NCI-H774 (cell line): ENCODE measurements around the gene PRKG1.

Experiments used
- DNase-seq: peaks from one replicate; lab custom pipeline; 2025; lab: John Stamatoyannopoulos, UW

Gene PRKG1

GRCh38 chr10:51932530-51932929, 858.2 kb downstream of the PRKG1 start:
- no peak for DNase-seq

GRCh38 chr10:51934373-51934772, 860.1 kb downstream of the PRKG1 start:
- DNase-seq: no peak

- no peak for DNase-seq
Measured at GRCh38 chr10:51935341-51935740, 861.1 kb downstream of the PRKG1 start.

- no peak for DNase-seq
Measured at GRCh38 chr10:51937308-51938140, 863.2 kb downstream of the PRKG1 start.

- DNase-seq: no peak
Measured at GRCh38 chr10:51950371-51950995, 876.2 kb downstream of the PRKG1 start.

- no peak for DNase-seq
Measured at GRCh38 chr10:51950996-51951555, 876.8 kb downstream of the PRKG1 start.

- no peak for DNase-seq
Measured at GRCh38 chr10:51951601-51952000, 877.3 kb downstream of the PRKG1 start.

GRCh38 chr10:51952056-51952455, 877.8 kb downstream of the PRKG1 start:
- no peak for DNase-seq

GRCh38 chr10:51955696-51956095, 881.4 kb downstream of the PRKG1 start:
- no peak for DNase-seq

GRCh38 chr10:51956822-51957221, 882.5 kb downstream of the PRKG1 start:
- DNase-seq: no peak

- DNase-seq: peak; percentile 21
Measured at GRCh38 chr10:51960494-51960895, 886.2 kb downstream of the PRKG1 start.

- no peak for DNase-seq
Measured at GRCh38 chr10:51961401-51961800, 887.1 kb downstream of the PRKG1 start.

GRCh38 chr10:51964630-51965029, 890.3 kb downstream of the PRKG1 start:
- no peak for DNase-seq

- DNase-seq: no peak
Measured at GRCh38 chr10:51965451-51965850, 891.2 kb downstream of the PRKG1 start.

- no peak for DNase-seq
Measured at GRCh38 chr10:51972733-51973346, 898.6 kb downstream of the PRKG1 start.

GRCh38 chr10:51980752-51981151, 906.5 kb downstream of the PRKG1 start:
- no peak for DNase-seq

GRCh38 chr10:51981731-51982130, 907.4 kb downstream of the PRKG1 start:
- DNase-seq: no peak

GRCh38 chr10:51983481-51983880, 909.2 kb downstream of the PRKG1 start:
- DNase-seq: no peak

- no peak for DNase-seq
Measured at GRCh38 chr10:51985336-51985735, 911.0 kb downstream of the PRKG1 start.

- DNase-seq: no peak
Measured at GRCh38 chr10:51986516-51986915, 912.2 kb downstream of the PRKG1 start.

GRCh38 chr10:51993475-51993874, 919.2 kb downstream of the PRKG1 start:
- no peak for DNase-seq

- no peak for DNase-seq
Measured at GRCh38 chr10:51999096-51999495, 924.8 kb downstream of the PRKG1 start.
